ENCODE measurements around the gene ZNF491. TPM values are rescaled to one million over a fixed set of nuclear protein-coding genes. Genes with fewer than 3 reads are reported as not detected.

The ZNF491 gene
- total RNA-seq, 2 experiments from 2014 or later = 0.41 to 1.1 TPM

- Histone ChIP-seq H3K36me3 (ENCODE audit: insufficient read depth, low read length) (no peaks in the 10 kb centered on the region), H3K4me3 (ENCODE audit: low read length) (no peak overlapping the region), H3K4me1 (ENCODE audit: insufficient read depth, low read length) (peaks cover 15% of the 10 kb centered on the region), H3K27ac (ENCODE audit: low read depth in 1 of 2, low read length in 2 of 2) (no peak overlapping the region), H3K27me3 (ENCODE audit: control insufficient read depth in 1 of 2, insufficient read depth in 2 of 2, low read length in 2 of 2) (no peaks in the 10 kb centered on the region), H3K9me3 (ENCODE audit: control insufficient read depth in 1 of 2, insufficient read depth in 1 of 2, low read length in 2 of 2) (no peaks in the 10 kb centered on the region)
- ChIA-PET POLR2A (no interaction called here), CTCF (no interaction called here)
- H3K27me3 Mint-ChIP-seq = peaks cover 33% of the 10 kb centered on the region
- intact Hi-C loops (cut with DNase I, micrococcal nuclease) = no loop called here
- TF ChIP-seq CTCF (IDR thresholded peaks at IDR 0.05) = no peak
- H3K4me1 Mint-ChIP-seq (ENCODE audit: low read depth) = peaks cover 14% of the 10 kb centered on the region
- ATAC-seq (ENCODE audit: poor library complexity) = no peak
- no peak overlapping the region for H3K27ac Mint-ChIP-seq
- no peak overlapping the region for H3K4me3 Mint-ChIP-seq
- peaks cover 8% of the 10 kb centered on the region for H3K9me3 Mint-ChIP-seq
- DNase-seq = no peak
- H3K36me3 Mint-ChIP-seq (ENCODE audit: low read depth) = peaks cover 19% of the 10 kb centered on the region
Measured at GRCh38 chr19:11763117-11763516, 35.2 kb upstream of the ZNF491 start.

- Mint-ChIP-seq H3K27me3 (peaks cover 33% of the 10 kb centered on the region), H3K27ac (no peak overlapping the region), H3K9me3 (peaks cover 8% of the 10 kb centered on the region), H3K36me3 (ENCODE audit: low read depth) (peaks cover 24% of the 10 kb centered on the region), H3K4me1 (ENCODE audit: low read depth) (peaks cover 19% of the 10 kb centered on the region), H3K4me3 (no peak overlapping the region)
- ChIA-PET POLR2A (no interaction called here), CTCF (no interaction called here)
- no peaks in the 10 kb centered on the region for H3K9me3 ChIP-seq (ENCODE audit: control insufficient read depth in 1 of 2, insufficient read depth in 1 of 2, low read length in 2 of 2)
- intact Hi-C loops (cut with DNase I, micrococcal nuclease) = no loop called here
- H3K4me3 ChIP-seq (ENCODE audit: low read length) = no peak overlapping the region
- no peak for TF ChIP-seq CTCF (IDR thresholded peaks at IDR 0.05)
- H3K27ac ChIP-seq (ENCODE audit: low read depth in 1 of 2, low read length in 2 of 2) = no peak overlapping the region
- H3K36me3 ChIP-seq (ENCODE audit: insufficient read depth, low read length) = no peaks in the 10 kb centered on the region
- H3K4me1 ChIP-seq (ENCODE audit: insufficient read depth, low read length) = peaks cover 20% of the 10 kb centered on the region
- DNase-seq (no peak), ATAC-seq (ENCODE audit: poor library complexity) (no peak)
- no peaks in the 10 kb centered on the region for H3K27me3 ChIP-seq (ENCODE audit: control insufficient read depth in 1 of 2, insufficient read depth in 2 of 2, low read length in 2 of 2)
Measured at GRCh38 chr19:11763611-11764010, 34.7 kb upstream of the ZNF491 start.

GRCh38 chr19:11766597-11767591 lies 31.4 kb upstream of the ZNF491 start, which contains the start of gene ZNF441:
Gene ZNF441, plus strand, starts transcription at chr19:11767000. Its CDS starts 194 bp downstream, at chr19:11767194.
- peak; percentile 80 to 95 (median 90) for DNase-seq
- H3K9me3 ChIP-seq (ENCODE audit: control insufficient read depth in 1 of 2, insufficient read depth in 1 of 2, low read length in 2 of 2) = peaks cover 9 to 18% of the 10 kb centered on the region in 2 experiments
- H3K4me3 ChIP-seq (ENCODE audit: low read length) = peak within 1 kb of the TSS; percentile 70
- ChIA-PET CTCF (interaction anchor here (0.6 to 1.7 kb wide), 2 partner anchors 27 to 293 kb away, joined by 3 to 5 read pairs; no protein-coding TSS in a partner anchor), POLR2A (interaction anchor here (0.8 to 1.6 kb wide), 6 partner anchors 21 to 158 kb away, joined by 3 to 9 read pairs (median 5); partner anchors contain the start of genes ZNF491, ZNF700 and ZNF823)
- Mint-ChIP-seq H3K4me1 (ENCODE audit: low read depth) (peaks cover 23% of the 10 kb centered on the region), H3K27ac (peak within 1 kb of the TSS; percentile 88), H3K27me3 (peaks cover 15% of the 10 kb centered on the region), H3K36me3 (ENCODE audit: low read depth) (peaks cover 52% of the 10 kb centered on the region), H3K9me3 (peaks cover 20% of the 10 kb centered on the region), H3K4me3 (peak within 1 kb of the TSS; percentile 98)
- H3K4me1 ChIP-seq (ENCODE audit: insufficient read depth, low read length) = peaks cover 23% of the 10 kb centered on the region
- H3K27me3 ChIP-seq (ENCODE audit: control insufficient read depth in 1 of 2, insufficient read depth in 2 of 2, low read length in 2 of 2) = no peaks in the 10 kb centered on the region
- H3K27ac ChIP-seq (ENCODE audit: low read depth in 1 of 2, low read length in 2 of 2) = peak within 1 kb of the TSS; percentile 63 to 65
- intact Hi-C loops (cut with DNase I, micrococcal nuclease) = no loop called here
- peak; percentile 93 for ATAC-seq (ENCODE audit: poor library complexity)
- no peaks in the 10 kb centered on the region for H3K36me3 ChIP-seq (ENCODE audit: insufficient read depth, low read length)
- TF ChIP-seq CTCF (IDR thresholded peaks at IDR 0.05) = no peak

Data from CD4-positive, alpha-beta T cell (primary cell).